SK-N-SH (cell line): Measurements from ENCODE around the gene ENDOD1.

ENCODE experiments used
- CHD2 ChIP-seq: fragments of 150-350 bp; IDR thresholded peaks from 2 replicates; pipeline ENCODE4 v1.6.1; 2018; ENCODE audit warnings: low read length; ENCODE audit not compliant: partially characterized antibody
- CTCF ChIP-seq: fragments of 200-600 bp; sonication (generic); IDR thresholded peaks from 2 replicates; pipeline ENCODE4 v1.6.1; 2017; ENCODE audit warnings: antibody characterized with exemption, mild to moderate bottlenecking, moderate library complexity
- EP300 ChIP-seq, 2 experiments: IDR thresholded peaks; 2 replicates each; pipeline versions ENCODE4 v1.4.0 to v1.6.1; 2012; ENCODE audit warnings: borderline replicate concordance in 1 of 2, low read depth in 1 of 2, low read length in 1 of 2
- FOSL2 ChIP-seq: IDR thresholded peaks from 2 replicates; pipeline ENCODE4 v1.4.0; 2012; ENCODE audit warnings: low read depth, mild to moderate bottlenecking, moderate library complexity, borderline replicate concordance
- JUND ChIP-seq: IDR thresholded peaks from 2 replicates; pipeline ENCODE4 v1.4.0; 2012
- NRF1 ChIP-seq: IDR thresholded peaks from 2 replicates; pipeline ENCODE4 v1.6.1; 2012; ENCODE audit warnings: low read depth, mild to moderate bottlenecking, low read length
- POLR2AphosphoS5 ChIP-seq: IDR thresholded peaks from 2 replicates; pipeline ENCODE4 v1.6.1; 2012; ENCODE audit warnings: low read depth, low read length
- RCOR1 ChIP-seq: fragments of 150-350 bp; IDR thresholded peaks from 2 replicates; pipeline ENCODE4 v1.6.1; 2017; ENCODE audit warnings: antibody characterized with exemption, low read length
- RFX5 ChIP-seq: IDR thresholded peaks from 2 replicates; pipeline ENCODE4 v1.6.1; 2012; ENCODE audit warnings: mild to moderate bottlenecking, improper control_type of control experiment, low read length
- TEAD4 ChIP-seq: IDR thresholded peaks from 2 replicates; pipeline ENCODE4 v1.4.0; 2012; ENCODE audit warnings: mild to moderate bottlenecking, borderline replicate concordance; ENCODE audit not compliant: insufficient read depth

GRCh38 chr11:95066716-95067038 lies 23.0 kb upstream of the ENDOD1 start, which contains the start of gene SRSF8:
- no peak for TF ChIP-seq CTCF
- TF ChIP-seq RFX5 = no peak
- no peak for TF ChIP-seq CHD2
- TF ChIP-seq EP300 (IDR thresholded peaks at IDR 0.05; ENCODE audit: borderline replicate concordance in 1 of 2, low read depth in 1 of 2, low read length in 1 of 2) = no peak
- TF ChIP-seq JUND = no peak
- peak; percentile 64; the same call in 1 of the 2 replicates for TF ChIP-seq POLR2AphosphoS5
- TF ChIP-seq RCOR1 = no peak
- no peak for TF ChIP-seq TEAD4
- TF ChIP-seq NRF1 = no peak
- no peak for TF ChIP-seq FOSL2
